GM12891 (cell line): Measurements from ENCODE around the gene PRR36.

ENCODE experiments used
- POLR2A ChIP-seq: IDR thresholded peaks from 2 replicates; pipeline ENCODE4 v1.6.1; 2011; ENCODE audit warnings: low read depth, low read length, control low read depth
- POLR2AphosphoS5 ChIP-seq: IDR thresholded peaks from 2 replicates; pipeline ENCODE4 v1.6.1; 2011; ENCODE audit warnings: low read depth, low read length, control low read depth
- SPI1 ChIP-seq: IDR thresholded peaks from 2 replicates; pipeline ENCODE4 v1.6.1; 2011; ENCODE audit warnings: low read depth, low read length, control low read depth
- TAF1 ChIP-seq: IDR thresholded peaks from 2 replicates; pipeline ENCODE4 v1.6.1; 2011; ENCODE audit warnings: low read depth, low read length, control low read depth

DNA sequence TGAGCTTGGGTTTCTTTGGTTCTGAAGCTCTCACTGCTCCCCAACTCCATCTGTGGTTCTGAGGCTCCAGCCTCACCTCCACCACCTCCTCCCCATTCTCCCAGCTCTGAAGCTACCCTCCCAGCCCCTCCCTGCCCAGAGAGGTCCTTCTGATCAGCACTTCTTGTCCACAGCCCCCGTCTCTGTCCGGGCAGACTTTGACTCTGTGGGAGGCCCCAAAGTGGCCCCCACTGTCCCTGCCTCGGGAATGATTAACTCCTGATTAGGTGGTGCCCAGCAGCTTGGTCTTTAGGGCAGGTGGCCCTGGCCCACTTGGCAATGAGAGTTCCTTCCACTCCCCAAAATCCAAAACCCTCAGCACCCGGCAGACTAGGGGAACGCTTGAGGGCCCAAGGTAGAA lies 29.8 kb downstream of the PRR36 start:
- no peak for TF ChIP-seq POLR2A
- no peak for TF ChIP-seq POLR2AphosphoS5
- TF ChIP-seq SPI1, result no peak
- TF ChIP-seq TAF1, result no peak
